Stimulated activated CD8-positive, alpha-beta memory T cell treated with anti-CD3 and anti-CD28 coated beads, Interleukin-7, amount 100 ng/mL, for 48 hours (primary cell): Measurements from ENCODE around the gene DCDC2C.

Experiments
- DNase-seq, 2 donors: peaks; one replicate each; pipeline ENCODE4 v3.0.0-alpha.2; 2020; ENCODE audit warnings: low read depth in 1 of 2; ENCODE audit errors: extremely low read depth in 1 of 2

Gene DCDC2C

GRCh38 chr2:3708576-3708975, 5.2 kb downstream of the DCDC2C start:
- no peak for DNase-seq

- no peak for DNase-seq
Measured at GRCh38 chr2:3709225-3709624, 5.8 kb downstream of the DCDC2C start.

- no peak for DNase-seq
Measured at GRCh38 chr2:3712424-3712823, 9.0 kb downstream of the DCDC2C start.

- no peak for DNase-seq
Measured at GRCh38 chr2:3712831-3713503, 9.6 kb downstream of the DCDC2C start.

- no peak for DNase-seq
Measured at GRCh38 chr2:3718679-3719078, 15.3 kb downstream of the DCDC2C start.

- no peak for DNase-seq
Measured at GRCh38 chr2:3725002-3725401, 21.6 kb downstream of the DCDC2C start.

GRCh38 chr2:3725458-3726250, 22.3 kb downstream of the DCDC2C start:
- DNase-seq = no peak

- no peak for DNase-seq
Measured at GRCh38 chr2:3726511-3726910, 23.1 kb downstream of the DCDC2C start.

GRCh38 chr2:3727397-3728045, 24.1 kb downstream of the DCDC2C start:
- DNase-seq = no peak

- DNase-seq = no peak
Measured at GRCh38 chr2:3728104-3729054, 25.0 kb downstream of the DCDC2C start.

- DNase-seq = no peak
Measured at GRCh38 chr2:3729055-3729448, 25.7 kb downstream of the DCDC2C start.

GRCh38 chr2:3729786-3730185, 26.4 kb downstream of the DCDC2C start:
- DNase-seq = no peak

GRCh38 chr2:3730646-3731045, 27.3 kb downstream of the DCDC2C start:
- DNase-seq = no peak

GRCh38 chr2:3731829-3732228, 28.5 kb downstream of the DCDC2C start:
- no peak for DNase-seq

GRCh38 chr2:3736112-3736511, 32.7 kb downstream of the DCDC2C start:
- DNase-seq = no peak

- no peak for DNase-seq
Measured at GRCh38 chr2:3737128-3737527, 33.8 kb downstream of the DCDC2C start.

GRCh38 chr2:3738454-3738853, 35.1 kb downstream of the DCDC2C start:
- no peak for DNase-seq

- DNase-seq = no peak
Measured at GRCh38 chr2:3739313-3739712, 35.9 kb downstream of the DCDC2C start.

GRCh38 chr2:3741396-3741795, 38.0 kb downstream of the DCDC2C start:
- no peak for DNase-seq

- DNase-seq = no peak
Measured at GRCh38 chr2:3741867-3742602, 38.7 kb downstream of the DCDC2C start.
